Activated T-cell treated with anti-CD3 and anti-CD28 coated beads for 24 hours (primary cell): Measurements from ENCODE around the gene ATP7B.

Source experiments
- DNase-seq: peaks from one replicate; pipeline ENCODE4 v3.0.0-alpha.2; 2020; ENCODE audit warnings: low read depth

Gene ATP7B

DNA sequence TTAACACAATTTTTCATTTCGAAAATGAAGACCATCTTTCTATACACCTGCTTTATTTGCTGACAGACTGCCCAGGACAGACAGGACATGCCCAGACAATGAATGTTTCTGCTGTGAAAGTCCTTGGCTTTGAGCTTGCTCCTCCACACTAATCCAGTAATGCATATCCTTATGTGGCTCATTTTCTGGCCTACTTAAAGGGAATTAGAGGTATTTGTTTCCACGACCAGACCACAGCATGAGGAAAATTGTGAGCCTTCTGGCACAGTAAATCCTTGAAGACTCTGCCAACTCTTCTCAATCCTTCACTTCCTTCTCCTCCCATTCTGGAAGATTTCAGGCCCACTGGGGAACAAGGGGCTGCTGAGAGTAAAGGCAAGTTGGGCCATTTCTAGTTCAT, 123.8 kb downstream of the ATP7B start:
- DNase-seq = no peak

DNA sequence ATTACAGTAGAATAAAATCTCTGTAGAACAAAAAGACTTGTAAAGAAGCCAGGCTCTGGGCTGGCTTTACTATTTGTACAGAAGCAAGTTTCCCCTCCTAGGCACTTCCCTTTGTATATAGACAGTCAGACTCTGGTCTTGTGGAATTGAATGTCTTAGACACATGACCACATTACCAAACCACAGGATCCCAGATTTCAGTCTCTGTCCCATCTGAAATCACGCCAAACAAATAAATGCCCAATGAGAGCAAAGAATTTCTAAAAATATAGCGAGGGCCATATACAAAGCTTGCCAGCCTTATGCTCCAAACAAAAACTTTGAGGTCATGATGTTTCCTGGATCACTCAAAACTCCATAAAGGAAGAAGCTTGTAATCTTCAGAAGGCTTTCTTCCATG, 125.6 kb downstream of the ATP7B start:
- DNase-seq = no peak

DNA sequence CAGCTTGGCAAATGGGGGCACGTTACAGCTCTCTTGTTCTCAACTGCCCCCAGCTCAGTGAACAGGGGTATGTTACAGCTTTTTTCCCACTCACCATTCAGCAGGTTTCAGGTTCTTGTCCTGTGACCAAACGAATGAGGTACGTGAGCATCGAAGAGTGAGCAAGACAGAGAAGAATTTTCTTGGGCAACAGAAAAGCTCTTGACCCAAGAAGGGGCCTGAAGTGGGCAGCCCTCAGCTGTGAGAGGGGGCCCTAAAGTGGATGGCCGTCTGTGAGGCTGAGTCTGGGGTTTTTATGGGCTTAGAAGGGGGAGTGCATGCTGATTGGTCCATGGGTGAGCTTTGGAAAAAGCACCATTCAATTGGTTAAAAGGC, 128.0 kb downstream of the ATP7B start:
- no peak for DNase-seq
